H1 (cell line): ENCODE measurements around the gene LPP. TPM values are rescaled to one million over a fixed set of nuclear protein-coding genes. Genes with fewer than 3 reads are reported as not detected.
A peak's percentile ranks its signal among the peaks of the same experiment; 100 is the strongest.

Source experiments
- CTCF ChIA-PET: fragments of 300-600 bp; sonication (Branson Sonifier 250); formaldehyde crosslinking; loops from one replicate; lab custom pipeline; 2021; ENCODE audit not compliant: partially characterized antibody; lab: Charles Lee
- POLR2A ChIA-PET: fragments of 300-600 bp; sonication (Branson Sonifier 250); formaldehyde crosslinking; loops from one replicate; lab custom pipeline; 2021; ENCODE audit warnings: inconsistent platforms; ENCODE audit not compliant: partially characterized antibody; lab: Charles Lee
- DNase-seq, 2 experiments: peaks; one replicate each; pipeline versions ENCODE4 v3.0.0 to v3.0.0-alpha.2; 2010 to 2022; ENCODE audit warnings: low spot score in 2 of 2, low read depth in 1 of 2, mixed read lengths in 1 of 2
- FAIRE-seq: peaks from 2 replicates; lab custom pipeline; 2011; peaks lifted over from hg19 to GRCh38; lab: Jason Lieb, UNC
- H2AFZ ChIP-seq: 2 replicates; pipeline ENCODE4 v1.8.1; 2012; ENCODE audit warnings: low read length, inconsistent platforms
- H2AK5ac ChIP-seq: 2 replicates; pipeline ENCODE4 v1.6.1; 2013; ENCODE audit warnings: low read depth, low read length
- H2BK120ac ChIP-seq: replicated peaks from 2 replicates; pipeline ENCODE3; 2013; ENCODE audit warnings: low read depth, low read length, inconsistent platforms
- H2BK12ac ChIP-seq: 2 replicates; pipeline ENCODE4 v1.6.1; 2013; ENCODE audit warnings: low read depth, low read length
- H2BK15ac ChIP-seq: 2 replicates; pipeline ENCODE4 v1.6.1; 2013; ENCODE audit warnings: low read length
- H2BK20ac ChIP-seq: 2 replicates; pipeline ENCODE4 v1.6.1; 2013; ENCODE audit warnings: low read length
- H2BK5ac ChIP-seq: 2 replicates; pipeline ENCODE4 v1.6.1; 2013; ENCODE audit warnings: low read depth, low read length
- H3K14ac ChIP-seq: 2 replicates; pipeline ENCODE4 v1.6.1; 2013; ENCODE audit warnings: inconsistent platforms; ENCODE audit not compliant: insufficient read length
- H3K18ac ChIP-seq: 2 replicates; pipeline ENCODE4 v1.6.1; 2013; ENCODE audit warnings: low read length; ENCODE audit errors: extremely low read depth
- H3K23ac ChIP-seq: 2 replicates; pipeline ENCODE4 v1.6.1; 2013; ENCODE audit warnings: inconsistent platforms; ENCODE audit not compliant: insufficient read length
- H3K23me2 ChIP-seq: 2 replicates; pipeline ENCODE4 v1.6.1; 2013; ENCODE audit warnings: low read depth, low read length
- H3K27ac ChIP-seq: 2 replicates; pipeline ENCODE4 v1.6.1; 2011; ENCODE audit warnings: low read depth, low read length, inconsistent platforms
- H3K27me3 ChIP-seq, 4 experiments: replicated peaks in 1 of 4; 1 replicate in 1 of 4; 2 replicates in 3 of 4; pipeline versions ENCODE4 v1.6.1 to v1.8.1; 2011 to 2013; ENCODE audit warnings: low read length in 3 of 4, mild to moderate bottlenecking in 3 of 4, inconsistent platforms in 2 of 4, mixed read lengths in 2 of 4, moderate library complexity in 1 of 4; ENCODE audit not compliant: control insufficient read depth in 3 of 4, insufficient read depth in 3 of 4; ENCODE audit errors: extremely low read depth in 1 of 4
- H3K36me3 ChIP-seq, 4 experiments: 2 replicates each; pipeline versions ENCODE4 v1.6.1 to v1.8.1; 2011 to 2013; ENCODE audit warnings: mild to moderate bottlenecking in 4 of 4, low read length in 3 of 4, moderate library complexity in 2 of 4, control low read depth in 1 of 4, inconsistent platforms in 1 of 4; ENCODE audit not compliant: insufficient read depth in 4 of 4, control insufficient read depth in 2 of 4
- H3K4ac ChIP-seq: replicated peaks from 2 replicates; pipeline ENCODE3; 2013; ENCODE audit warnings: low read length, low read depth, mixed read lengths, inconsistent platforms; ENCODE audit not compliant: insufficient read length
- H3K4me1 ChIP-seq, 4 experiments: replicated peaks in 1 of 4; 1 replicate in 1 of 4; 2 replicates in 3 of 4; pipeline versions ENCODE4 v1.6.1 to v1.8.1; 2011 to 2013; ENCODE audit warnings: low read length in 3 of 4, inconsistent platforms in 2 of 4, mixed read lengths in 1 of 4; ENCODE audit not compliant: insufficient read depth in 4 of 4, control insufficient read depth in 3 of 4
- H3K4me2 ChIP-seq, 2 experiments: 2 replicates each; pipeline versions ENCODE4 v1.6.1 to v1.8.1; 2011 to 2013; ENCODE audit warnings: low read depth in 2 of 2, low read length in 2 of 2, control low read depth in 1 of 2, inconsistent platforms in 1 of 2, mild to moderate bottlenecking in 1 of 2; ENCODE audit not compliant: insufficient read depth in 1 of 2
- H3K4me3 ChIP-seq, 4 experiments: fragments of 200-600, 300-600 bp in 1 of 4; sonication (generic), shearing (Covaris generic), sonication (Bioruptor Twin) in 1 of 4; 2 replicates each; pipeline versions ENCODE4 v1.5.1 to v1.8.1; 2011 to 2016; ENCODE audit warnings: low read length in 4 of 4, low read depth in 3 of 4, control low read depth in 2 of 4, inconsistent platforms in 2 of 4, mild to moderate bottlenecking in 2 of 4, mixed read lengths in 1 of 4, moderate library complexity in 1 of 4; ENCODE audit not compliant: insufficient read depth in 2 of 4; ENCODE audit errors: extremely low read depth in 1 of 4
- H3K56ac ChIP-seq: replicated peaks from 2 replicates; pipeline ENCODE3; 2013; ENCODE audit warnings: low read depth, mild to moderate bottlenecking, mixed read lengths, low read length, inconsistent platforms; ENCODE audit not compliant: insufficient read length
- H3K79me1 ChIP-seq: 2 replicates; pipeline ENCODE4 v1.6.1; 2013; ENCODE audit warnings: low read depth, low read length, control low read depth
- H3K79me2 ChIP-seq, 2 experiments: 2 replicates each; pipeline versions ENCODE4 v1.6.1 to v1.8.1; 2012 to 2013; ENCODE audit warnings: low read length in 2 of 2, mild to moderate bottlenecking in 2 of 2, inconsistent platforms in 1 of 2; ENCODE audit not compliant: insufficient read depth in 2 of 2, control insufficient read depth in 1 of 2
- H3K9ac ChIP-seq, 4 experiments: replicated peaks in 1 of 4; 1 replicate in 1 of 4; 2 replicates in 3 of 4; pipeline versions ENCODE4 v1.6.1 to v1.8.1; 2011 to 2013; ENCODE audit warnings: low read depth in 3 of 4, low read length in 3 of 4, control low read depth in 2 of 4, mild to moderate bottlenecking in 2 of 4, moderate library complexity in 2 of 4, inconsistent platforms in 1 of 4; ENCODE audit errors: extremely low read depth in 1 of 4
- H3K9me3 ChIP-seq, 2 experiments: 2 replicates each; pipeline versions ENCODE4 v1.6.1 to v1.8.1; 2012 to 2013; ENCODE audit warnings: mild to moderate bottlenecking in 2 of 2, moderate library complexity in 2 of 2, control low read depth in 1 of 2, inconsistent platforms in 1 of 2, low read depth in 1 of 2, low read length in 1 of 2, mixed read lengths in 1 of 2; ENCODE audit not compliant: insufficient read depth in 2 of 2
- H4K20me1 ChIP-seq, 2 experiments: replicated peaks in 1 of 2; 2 replicates each; pipeline versions ENCODE3 to v1.8.1; 2011 to 2013; ENCODE audit warnings: inconsistent platforms in 2 of 2, low read length in 2 of 2, mild to moderate bottlenecking in 1 of 2; ENCODE audit not compliant: insufficient read depth in 2 of 2, control insufficient read depth in 1 of 2
- H4K5ac ChIP-seq: 2 replicates; pipeline ENCODE4 v1.6.1; 2013; ENCODE audit warnings: low read length, low read depth, mixed read lengths, inconsistent platforms; ENCODE audit not compliant: insufficient read length
- H4K8ac ChIP-seq: 2 replicates; pipeline ENCODE4 v1.8.0; 2013; ENCODE audit warnings: mild to moderate bottlenecking, moderate library complexity, low read length, inconsistent platforms; ENCODE audit not compliant: insufficient read depth; ENCODE audit errors: extremely low read depth
- H4K91ac ChIP-seq: replicated peaks from 2 replicates; pipeline ENCODE3; 2013; ENCODE audit warnings: low read length, mixed read lengths, inconsistent platforms; ENCODE audit not compliant: insufficient read length
- RBBP5 ChIP-seq: IDR thresholded peaks from 2 replicates; pipeline ENCODE4 v1.7.1; 2012; ENCODE audit warnings: low read depth, mild to moderate bottlenecking, inconsistent platforms, low read length, moderate library complexity, borderline replicate concordance
- SIN3A ChIP-seq, 2 experiments: IDR thresholded peaks in 1 of 2; conservative IDR thresholded peaks in 1 of 2; 2 replicates each; pipeline ENCODE4 v1.6.1; 2011 to 2012; ENCODE audit warnings: low read length in 2 of 2, improper control_type of control experiment in 1 of 2, low read depth in 1 of 2, mild to moderate bottlenecking in 1 of 2
- TAF1 ChIP-seq: IDR thresholded peaks from 2 replicates; pipeline ENCODE4 v1.6.1; 2011; ENCODE audit warnings: mild to moderate bottlenecking, low read depth, low read length
- WGBS, 2 experiments: shearing (Covaris generic) in 1 of 2; methylation state at CpG; one replicate each; pipeline versions ENCODE4 v1.1.6 to v1.1.7; 2013 to 2015; ENCODE audit warnings: low lambda C conversion rate in 2 of 2, mixed read lengths in 2 of 2, inconsistent platforms in 1 of 2, low coverage in 1 of 2, missing lambda C conversion rate in 1 of 2; ENCODE audit not compliant: insufficient replicate concordance in 2 of 2, insufficient coverage in 1 of 2, insufficient read length in 1 of 2; ENCODE audit errors: extremely low coverage in 1 of 2, missing lambda C conversion rate in 1 of 2; 5-methylcytosine and 5-hydroxymethylcytosine counted together
- polyA plus RNA-seq, 7 experiments: library from polyadenylated mRNA; depleted of rRNA in 3 of 7; stranded (reverse) in 5 of 7; unstranded in 2 of 7; fragments of >200 nt in 5 of 7; fragments of 200-250 nt in 2 of 7; gene quantifications; 1 replicate in 5 of 7; 2 replicates in 1 of 7; 4 replicates in 1 of 7; pipeline versions ENCODE4 v1.2.1 to v1.2.3, GENCODE V29; 2011 to 2013; ENCODE audit warnings: missing spikeins in 2 of 7, mixed read lengths in 2 of 7
- total RNA-seq: library from RNA; stranded (reverse); fragmentation: NEBNext Ultra II Directional; extraction: Animal tissue kit (Norgen Biotek cat#: 25700); gene quantifications from 2 replicates; pipeline ENCODE4 v1.2.1, GENCODE V29; 2021

LPP gene
- total and polyA plus RNA-seq, 2 of the 8 experiments (the other 6 are each of a cell fraction or from before 2014, with no cell fraction given) = 10.0 to 53.3 TPM

- H3K4me2 ChIP-seq = no peak overlapping the region
- peak in 1 of 2 experiments; percentile 38 for DNase-seq
- H2AFZ ChIP-seq = no peak overlapping the region
- 86% methylated on average over 9 of the region's 9 CpGs; no CpG with 5 or more reads in 1 of the 2 experiments for WGBS, 2 experiments
- H3K27me3 ChIP-seq = no peaks in the 10 kb centered on the region
- no peak overlapping the region for H3K4me3 ChIP-seq
- no peak for FAIRE-seq
- no peak overlapping the region for H2BK20ac ChIP-seq
- no peak overlapping the region for H3K23ac ChIP-seq
- no peak for TF ChIP-seq SIN3A (conservative IDR thresholded peaks at IDR 0.05 in 1 of 2, IDR thresholded peaks at IDR 0.05 in 1 of 2; ENCODE audit: low read depth in 1 of 2, low read length in 2 of 2)
- TF ChIP-seq RBBP5 = no peak
- TF ChIP-seq TAF1 = no peak
- TF ChIP-seq, all 59 proteins: peak for 0
- H3K27ac ChIP-seq = no peak overlapping the region
- H4K8ac ChIP-seq = no peak overlapping the region
- no peak overlapping the region for H2BK5ac ChIP-seq
- no peaks in the 10 kb centered on the region for H4K20me1 ChIP-seq
- no peak overlapping the region for H4K5ac ChIP-seq
- no peak overlapping the region for H3K18ac ChIP-seq
- H2AK5ac ChIP-seq = no peak overlapping the region
- ChIA-PET CTCF (interaction anchor here (0.9 to 1.2 kb wide), 2 partner anchors 41 to 184 kb away, joined by 3 to 4 read pairs; no protein-coding TSS in a partner anchor), POLR2A (interaction anchor here (1.6 to 4.3 kb wide), 3 partner anchors 10 to 18 kb away, joined by 3 to 19 read pairs (median 8); partner anchors contain the start of gene LPP)
- peaks cover 0 to 5% (median 2%) of the 10 kb centered on the region in 4 experiments; a peak in 3 of 7 replicates for H3K4me1 ChIP-seq
- H3K79me2 ChIP-seq = peaks cover 0 to 90% of the 10 kb centered on the region in 2 experiments; a peak in 3 of 4 replicates
- no peak overlapping the region for H3K9ac ChIP-seq
- no peak overlapping the region for H4K91ac ChIP-seq
- H2BK12ac ChIP-seq = no peak overlapping the region
- no peak overlapping the region for H3K4ac ChIP-seq
- no peaks in the 10 kb centered on the region for H3K36me3 ChIP-seq
- H2BK15ac ChIP-seq = no peak overlapping the region
- H3K79me1 ChIP-seq = peaks cover 3% of the 10 kb centered on the region; the same call in 1 of the 2 replicates
- H3K14ac ChIP-seq = no peak overlapping the region
- no peaks in the 10 kb centered on the region for H3K9me3 ChIP-seq
- H2BK120ac ChIP-seq = no peak overlapping the region
- H3K56ac ChIP-seq = no peak overlapping the region
- H3K23me2 ChIP-seq = no peaks in the 10 kb centered on the region
These were observed 11.6 kb downstream of the LPP start for GRCh38 chr3:188165596-188165995.
